HepG2 (cell line): ENCODE measurements around the gene STX1B. TPM values are rescaled to one million over a fixed set of nuclear protein-coding genes. Genes with fewer than 3 reads are reported as not detected.
A peak's percentile ranks its signal among the peaks of the same experiment; 100 is the strongest.

ENCODE experiments used
- BRD4 ChIP-seq: sonication (generic); formaldehyde crosslinking; IDR thresholded peaks from 2 replicates; pipeline ENCODE4 v1.4.0; 2020; ENCODE audit warnings: missing genetic modification reagents
- ERF ChIP-seq: IDR thresholded peaks from 2 replicates; pipeline ENCODE4 v1.6.1; 2018; ENCODE audit warnings: missing biosample characterization, missing genetic modification reagents
- FOXP1 ChIP-seq, 2 experiments: fragments of 450-650 bp in 1 of 2; IDR thresholded peaks; 2 replicates each; pipeline ENCODE4 v1.6.1; 2017 to 2018; ENCODE audit warnings: antibody characterized with exemption in 1 of 2
- HIVEP1 ChIP-seq: sonication (generic); formaldehyde crosslinking; IDR thresholded peaks from 2 replicates; pipeline ENCODE4 v1.4.0; 2020; ENCODE audit warnings: mild to moderate bottlenecking, missing genetic modification reagents
- IRF9 ChIP-seq: sonication (generic); formaldehyde crosslinking; IDR thresholded peaks from 2 replicates; pipeline ENCODE4 v1.8.0; 2022; ENCODE audit warnings: missing genetic modification reagents, mild to moderate bottlenecking, borderline replicate concordance
- KAT7 ChIP-seq: IDR thresholded peaks from 2 replicates; pipeline ENCODE4 v1.6.1; 2018; ENCODE audit warnings: borderline replicate concordance, missing compliant biosample characterization
- KLF9 ChIP-seq: IDR thresholded peaks from 2 replicates; pipeline ENCODE4 v1.6.1; 2016; ENCODE audit warnings: low read depth
- MBNL3 ChIP-seq: fragments of 250-450 bp; sonication (Bioruptor Pico); conservative IDR thresholded peaks from 2 replicates; pipeline ENCODE4 v1.8.0; 2022; ENCODE audit warnings: mild to moderate bottlenecking, inconsistent platforms
- MED13 ChIP-seq: sonication (generic); formaldehyde crosslinking; IDR thresholded peaks from 2 replicates; pipeline ENCODE4 v1.5.0; 2020; ENCODE audit warnings: missing genetic modification reagents
- MYPOP ChIP-seq: sonication (generic); formaldehyde crosslinking; IDR thresholded peaks from 2 replicates; pipeline ENCODE4 v1.8.1; 2023; ENCODE audit warnings: mild to moderate bottlenecking, moderate library complexity, missing genetic modification reagents
- RXRA ChIP-seq: sonication (generic); formaldehyde crosslinking; IDR thresholded peaks from 2 replicates; pipeline ENCODE4 v1.5.1; 2020; ENCODE audit warnings: missing genetic modification reagents
- SP1 ChIP-seq, 2 experiments: fragments of 450-650 bp in 1 of 2; sonication (generic) in 1 of 2; formaldehyde crosslinking in 1 of 2; IDR thresholded peaks; 2 replicates each; pipeline versions ENCODE4 v1.4.0 to v1.6.1; 2016 to 2020; ENCODE audit warnings: missing genetic modification reagents in 1 of 2
- THAP9 ChIP-seq: sonication (generic); formaldehyde crosslinking; IDR thresholded peaks from 2 replicates; pipeline ENCODE4; 2020; ENCODE audit warnings: missing genetic modification reagents, mild to moderate bottlenecking, borderline replicate concordance
- THYN1 ChIP-seq: sonication (generic); formaldehyde crosslinking; IDR thresholded peaks from 2 replicates; pipeline ENCODE4 v1.8.1; 2023; ENCODE audit warnings: low read depth, mild to moderate bottlenecking, moderate library complexity, missing genetic modification reagents, borderline replicate concordance
- ZKSCAN1 ChIP-seq: fragments of 150-350 bp; IDR thresholded peaks from 2 replicates; pipeline ENCODE4 v1.6.1; 2014; ENCODE audit warnings: low read length
- ZNF136 ChIP-seq: sonication (generic); formaldehyde crosslinking; IDR thresholded peaks from 2 replicates; pipeline ENCODE4 v1.8.1; 2022; ENCODE audit warnings: low read depth, mild to moderate bottlenecking, moderate library complexity, missing genetic modification reagents
- ZNF331 ChIP-seq: sonication (generic); formaldehyde crosslinking; IDR thresholded peaks from 2 replicates; pipeline ENCODE4 v1.4.0; 2020; ENCODE audit warnings: missing genetic modification reagents
- ZNF383 ChIP-seq: sonication (generic); formaldehyde crosslinking; IDR thresholded peaks from 2 replicates; pipeline ENCODE4 v1.4.0; 2020; ENCODE audit warnings: missing genetic modification reagents, mild to moderate bottlenecking, borderline replicate concordance
- ZNF674 ChIP-seq: sonication (generic); formaldehyde crosslinking; IDR thresholded peaks from 2 replicates; pipeline ENCODE4 v1.5.0; 2020; ENCODE audit warnings: low read depth, mild to moderate bottlenecking, missing genetic modification reagents
- ZNF792 ChIP-seq: IDR thresholded peaks from 2 replicates; pipeline ENCODE4 v1.6.1; 2016
- polyA plus RNA-seq, 8 experiments: library from polyadenylated mRNA; depleted of rRNA in 3 of 8; stranded (reverse) in 7 of 8; unstranded in 1 of 8; fragments of >200 nt; fragmentation: Illumina TruSeq in 4 of 8; extraction: Trizol in 4 of 8; gene quantifications; 2 replicates each; pipeline versions ENCODE4 v1.2.1 to v1.2.3, GENCODE V29; 2011 to 2016; ENCODE audit warnings: low read depth in 4 of 8, missing spikeins in 1 of 8, mixed read lengths in 1 of 8; ENCODE audit not compliant: insufficient read depth in 1 of 8
- total RNA-seq, 5 experiments: library from RNA; depleted of rRNA; stranded (reverse); fragments of >200 nt; fragmentation: Illumina TruSeq; extraction: Trizol; gene quantifications; 2 replicates each; pipeline ENCODE4 v1.2.3, GENCODE V29; 2016; ENCODE audit warnings: low read depth in 1 of 5
- TF ChIP-seq, protein P1 (sequence below), 2 experiments: sonication (generic) in 1 of 2; formaldehyde crosslinking in 1 of 2; IDR thresholded peaks; 2 replicates each; pipeline versions ENCODE4 v1.4.0 to v1.6.1; 2018 to 2020; ENCODE audit warnings: missing genetic modification reagents in 2 of 2, borderline replicate concordance in 1 of 2, low read depth in 1 of 2, mild to moderate bottlenecking in 1 of 2, missing biosample characterization in 1 of 2
- TF ChIP-seq, protein P2 (sequence below): sonication (generic); formaldehyde crosslinking; IDR thresholded peaks from 2 replicates; pipeline ENCODE4 v1.4.0; 2020; ENCODE audit warnings: missing genetic modification reagents

The STX1B gene
- total and polyA plus RNA-seq, 2 of the 13 experiments (the other 11 are each of a cell fraction or from before 2014, with no cell fraction given) = 2.1 to 3.0 TPM

DNA sequence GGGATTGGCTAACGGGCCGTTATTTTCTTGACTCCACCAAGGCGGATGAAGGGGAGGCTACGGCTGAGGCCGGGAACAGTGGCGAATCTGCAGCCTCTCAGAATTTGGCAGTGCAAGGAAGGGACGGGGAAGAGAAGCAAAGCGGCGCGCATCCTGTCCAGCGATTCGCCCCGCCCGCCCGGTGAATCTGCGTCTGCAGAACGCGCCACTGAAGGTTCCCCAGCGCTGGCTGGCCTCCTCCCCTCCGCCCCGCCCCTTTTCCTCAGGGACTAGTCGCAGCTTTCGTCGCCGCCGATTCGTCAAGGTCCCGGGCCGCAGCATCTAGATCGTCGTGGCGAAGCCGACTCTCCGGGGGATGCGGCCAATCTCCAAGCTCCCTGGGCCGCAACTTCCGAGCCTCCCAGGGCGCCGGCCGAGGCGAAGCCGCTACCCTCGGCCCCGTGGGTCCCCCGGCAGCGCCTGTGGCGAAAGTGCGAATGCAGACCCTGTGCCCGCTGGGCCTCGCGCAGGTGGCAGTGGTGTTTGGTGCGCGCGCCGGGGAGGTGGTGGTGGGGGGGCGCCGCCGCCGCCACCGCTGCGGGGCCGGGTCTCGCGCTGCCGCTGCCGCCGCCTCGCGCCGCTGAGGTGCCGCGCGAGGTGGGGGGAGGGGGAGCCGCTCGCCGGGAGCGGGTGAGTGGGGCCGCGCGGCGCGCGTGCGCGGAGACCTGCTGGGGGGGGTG is 52.8 kb downstream of the STX1B start, which contains the start of gene SETD1A (continued):
- TF ChIP-seq IRF9 (CRISPR knock-in tag) (peak; percentile 89; the same call in 1 of the 2 replicates), SP1 (IDR thresholded peaks at IDR 0.05) (no peak), SP1 (CRISPR knock-in tag; IDR thresholded peaks at IDR 0.05) (peak; percentile 99), MYPOP (CRISPR knock-in tag) (no peak; the same call in 1 of the 2 replicates), RXRA (CRISPR knock-in tag) (peak; percentile 75; the same call in 1 of the 2 replicates), ZKSCAN1 (peak; percentile 82; the same call in 1 of the 2 replicates), THYN1 (CRISPR knock-in tag) (no peak), THAP9 (CRISPR knock-in tag) (peak; percentile 75; the same call in 1 of the 2 replicates), ZNF331 (CRISPR knock-in tag) (peak; percentile 38; the same call in 1 of the 2 replicates), MBNL3 (CRISPR knock-in tag) (no peak), ZNF792 (peak; percentile 49), MED13 (CRISPR knock-in tag) (no peak; the same call in 1 of the 2 replicates), FOXP1 (IDR thresholded peaks at IDR 0.05) (no peak), FOXP1 (CRISPR knock-in tag; IDR thresholded peaks at IDR 0.05) (no peak), KLF9 (CRISPR knock-in tag) (peak; percentile 81; the same call in 1 of the 2 replicates), ZNF674 (CRISPR knock-in tag) (peak; percentile 16; the same call in 1 of the 2 replicates), ZNF383 (CRISPR knock-in tag) (no peak), ERF (CRISPR knock-in tag) (peak; percentile 69), ZNF136 (CRISPR knock-in tag) (no peak), BRD4 (CRISPR knock-in tag) (no peak; the same call in 1 of the 2 replicates), KAT7 (CRISPR knock-in tag) (peak; percentile 54; the same call in 1 of the 2 replicates), HIVEP1 (CRISPR knock-in tag) (no peak; the same call in 1 of the 2 replicates)
- TF ChIP-seq, protein P1, sequence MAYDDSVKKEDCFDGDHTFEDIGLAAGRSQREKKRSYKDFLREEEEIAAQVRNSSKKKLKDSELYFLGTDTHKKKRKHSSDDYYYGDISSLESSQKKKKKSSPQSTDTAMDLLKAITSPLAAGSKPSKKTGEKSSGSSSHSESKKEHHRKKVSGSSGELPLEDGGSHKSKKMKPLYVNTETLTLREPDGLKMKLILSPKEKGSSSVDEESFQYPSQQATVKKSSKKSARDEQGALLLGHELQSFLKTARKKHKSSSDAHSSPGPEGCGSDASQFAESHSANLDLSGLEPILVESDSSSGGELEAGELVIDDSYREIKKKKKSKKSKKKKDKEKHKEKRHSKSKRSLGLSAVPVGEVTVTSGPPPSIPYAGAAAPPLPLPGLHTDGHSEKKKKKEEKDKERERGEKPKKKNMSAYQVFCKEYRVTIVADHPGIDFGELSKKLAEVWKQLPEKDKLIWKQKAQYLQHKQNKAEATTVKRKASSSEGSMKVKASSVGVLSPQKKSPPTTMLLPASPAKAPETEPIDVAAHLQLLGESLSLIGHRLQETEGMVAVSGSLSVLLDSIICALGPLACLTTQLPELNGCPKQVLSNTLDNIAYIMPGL (CRISPR knock-in tag; IDR thresholded peaks at IDR 0.05; ENCODE audit: borderline replicate concordance in 1 of 2, low read depth in 1 of 2) = peak; percentile 74 to 84
- TF ChIP-seq, protein P2, sequence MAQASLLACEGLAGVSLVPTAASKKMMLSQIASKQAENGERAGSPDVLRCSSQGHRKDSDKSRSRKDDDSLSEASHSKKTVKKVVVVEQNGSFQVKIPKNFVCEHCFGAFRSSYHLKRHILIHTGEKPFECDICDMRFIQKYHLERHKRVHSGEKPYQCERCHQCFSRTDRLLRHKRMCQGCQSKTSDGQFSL = peak; percentile 98
